HepG2 (cell line): Measurements from ENCODE around the gene CXCR4. TPM values are rescaled to one million over a fixed set of nuclear protein-coding genes. Genes with fewer than 3 reads are reported as not detected.
A peak's percentile ranks its signal among the peaks of the same experiment; 100 is the strongest.

Source experiments
- ATAC-seq: fragments of 200-7000 bp; cut with Tn5 transposase; 3 replicates; pipeline ENCODE4 v1.9.1; 2020; ENCODE audit warnings: mild to moderate bottlenecking, moderate library complexity
- Bru-seq: library from RNA; stranded (reverse); fragments of 400-500 nt; gene quantifications from one replicate; lab custom pipeline; 2021; lab: Mats Ljungman, UMichigan
- BruChase-seq, 2 experiments: library from RNA; stranded (reverse); fragments of 400-500 nt; gene quantifications; one replicate each; lab custom pipeline; 2021; lab: Mats Ljungman, UMichigan
- BruUV-seq: library from RNA; stranded (reverse); fragments of 400-500 nt; replicated peaks from 2 replicates; lab custom pipeline; 2021; lab: Mats Ljungman, UMichigan
- CTCF ChIA-PET: fragments of 300-600 bp; formaldehyde crosslinking; extraction: SDS; loops from one replicate; lab custom pipeline; 2021; ENCODE audit warnings: low total read pairs, inconsistent platforms, low intra/inter-chr PET ratio; lab: Yijun Ruan, JAX
- POLR2A ChIA-PET: fragments of 350-600 bp; sonication (Branson Sonifier 250); formaldehyde crosslinking; loops from one replicate; lab custom pipeline; 2020; ENCODE audit warnings: antibody characterized with exemption, inconsistent platforms; lab: Yijun Ruan, JAX
- DNase-seq: peaks from one replicate; pipeline ENCODE4 v3.0.0-alpha.2; 2015; ENCODE audit warnings: low spot score
- FAIRE-seq: peaks from 3 replicates; lab custom pipeline; 2011; peaks lifted over from hg19 to GRCh38; lab: Jason Lieb, UNC
- H2AFZ ChIP-seq: one replicate; pipeline ENCODE4 v1.6.1; 2011; ENCODE audit warnings: low read length, inconsistent platforms
- H3K27ac ChIP-seq: fragments of 300-600 bp; 3 replicates; pipeline ENCODE4 v1.8.0; 2011; ENCODE audit warnings: mixed run types, mild to moderate bottlenecking, mixed read lengths, low read length, inconsistent platforms; ENCODE audit not compliant: insufficient read depth; ENCODE audit errors: extremely low read length
- H3K27me3 ChIP-seq, 2 experiments: fragments of 200-600 bp in 1 of 2; 2 replicates in 1 of 2; 3 replicates in 1 of 2; pipeline versions ENCODE4 v1.6.0 to v1.8.0; 2011; ENCODE audit warnings: low read length in 2 of 2, mild to moderate bottlenecking in 2 of 2, moderate library complexity in 2 of 2, inconsistent platforms in 1 of 2; ENCODE audit not compliant: insufficient read depth in 2 of 2, control insufficient read depth in 1 of 2
- H3K36me3 ChIP-seq, 2 experiments: fragments of 200-600 bp in 1 of 2; replicated peaks in 1 of 2; 2 replicates in 1 of 2; 3 replicates in 1 of 2; pipeline versions ENCODE4 v1.5.1 to v1.8.0; 2011; ENCODE audit warnings: low read length in 2 of 2, inconsistent platforms in 1 of 2; ENCODE audit not compliant: insufficient read depth in 2 of 2, control insufficient read depth in 1 of 2
- H3K4me1 ChIP-seq: 2 replicates; pipeline ENCODE4 v1.5.1; 2012; ENCODE audit warnings: low read length, inconsistent platforms; ENCODE audit not compliant: insufficient read depth
- H3K4me2 ChIP-seq: 2 replicates; pipeline ENCODE4 v1.6.0; 2011; ENCODE audit warnings: low read depth, low read length, inconsistent platforms
- H3K4me3 ChIP-seq, 3 experiments: fragments of 200-600 bp in 1 of 3; sonication (generic), shearing (Covaris generic) in 1 of 3; replicated peaks in 1 of 3; 2 replicates each; pipeline ENCODE4 v1.5.1; 2011 to 2016; ENCODE audit warnings: low read length in 3 of 3, inconsistent platforms in 2 of 3, low read depth in 2 of 3, mild to moderate bottlenecking in 2 of 3, control low read depth in 1 of 3, mixed read lengths in 1 of 3; ENCODE audit not compliant: insufficient read depth in 1 of 3
- H3K79me2 ChIP-seq: one replicate; pipeline ENCODE4 v1.6.1; 2011; ENCODE audit warnings: low read length, inconsistent platforms; ENCODE audit not compliant: insufficient read depth
- H3K9ac ChIP-seq: 2 replicates; pipeline ENCODE4 v1.6.0; 2011; ENCODE audit warnings: mild to moderate bottlenecking, low read depth, low read length, inconsistent platforms; ENCODE audit not compliant: insufficient read depth
- H3K9me3 ChIP-seq: 2 replicates; pipeline ENCODE4 v1.5.1; 2012; ENCODE audit warnings: mild to moderate bottlenecking, low read length
- H4K20me1 ChIP-seq: 2 replicates; pipeline ENCODE4 v1.6.0; 2011; ENCODE audit warnings: inconsistent platforms, mild to moderate bottlenecking, low read length, moderate library complexity; ENCODE audit not compliant: insufficient read depth
- CBFB ChIP-seq: sonication (generic); formaldehyde crosslinking; IDR thresholded peaks from 2 replicates; pipeline ENCODE4 v1.4.0; 2020; ENCODE audit warnings: missing genetic modification reagents
- CEBPG ChIP-seq: IDR thresholded peaks from 2 replicates; pipeline ENCODE4 v1.6.1; 2016
- CREB1 ChIP-seq, 2 experiments: fragments of 450-650 bp in 1 of 2; IDR thresholded peaks; 2 replicates each; pipeline ENCODE4 v1.6.1; 2016 to 2017; ENCODE audit warnings: control low read depth in 1 of 2, mild to moderate bottlenecking in 1 of 2, missing compliant biosample characterization in 1 of 2, missing genetic modification characterization in 1 of 2
- DMAP1 ChIP-seq: IDR thresholded peaks from 2 replicates; pipeline ENCODE4 v1.6.1; 2016
- ELF3 ChIP-seq: IDR thresholded peaks from 2 replicates; pipeline ENCODE4 v1.6.1; 2016; ENCODE audit warnings: missing genetic modification reagents, missing compliant biosample characterization
- EZH2 ChIP-seq: conservative IDR thresholded peaks from 2 replicates; pipeline ENCODE4 v1.6.1; 2012; ENCODE audit warnings: mild to moderate bottlenecking, low read depth, low read length, moderate library complexity
- RAD51 ChIP-seq: fragments of 450-650 bp; IDR thresholded peaks from 2 replicates; pipeline ENCODE4 v1.6.1; 2016; ENCODE audit warnings: borderline replicate concordance
- ZNF451 ChIP-seq: sonication (generic); formaldehyde crosslinking; IDR thresholded peaks from 2 replicates; pipeline ENCODE4 v1.5.0; 2020; ENCODE audit warnings: mild to moderate bottlenecking, missing genetic modification reagents
- ZNF800 ChIP-seq: sonication (generic); formaldehyde crosslinking; IDR thresholded peaks from 2 replicates; pipeline ENCODE4 v1.4.0; 2020; ENCODE audit warnings: missing genetic modification reagents
- WGBS: methylation state at CpG from one replicate; pipeline ENCODE4 v1.1.6; 2017; ENCODE audit warnings: low lambda C conversion rate; 5-methylcytosine and 5-hydroxymethylcytosine counted together
- in situ Hi-C: cut with HindIII; loops from 2 replicates; pipeline ENCODE4 v1.10.0; 2017; ENCODE audit warnings: low pct_unique_long_range_greater_than_20kb; ENCODE audit not compliant: extremely low pct_ligation_motif_present
- intact Hi-C: fragments of 100-400 bp; cut with micrococcal nuclease; formaldehyde crosslinking; loops from one replicate; pipeline ENCODE4 v1.10.0; 2022; ENCODE audit not compliant: unreplicated experiment
- long read RNA-seq, 2 experiments: library from RNA in 1 of 2; library from polyadenylated mRNA in 1 of 2; stranded (forward) in 1 of 2; unstranded in 1 of 2; transcript quantifications; one replicate each; pipeline ENCODE4 v2.0.0, GENCODE V29; 2019 to 2022
- polyA minus RNA-seq, 3 experiments: library from RNA; depleted of rRNA, polyadenylated mRNA; stranded (reverse); fragments of >200 nt; gene quantifications; 2 replicates each; pipeline ENCODE4 v1.2.3, GENCODE V29; 2011; ENCODE audit warnings: low replicate concordance in 1 of 3
- polyA plus RNA-seq, 8 experiments: library from polyadenylated mRNA; depleted of rRNA in 3 of 8; stranded (reverse) in 7 of 8; unstranded in 1 of 8; fragments of >200 nt; fragmentation: Illumina TruSeq in 4 of 8; extraction: Trizol in 4 of 8; gene quantifications; 2 replicates each; pipeline versions ENCODE4 v1.2.1 to v1.2.3, GENCODE V29; 2011 to 2016; ENCODE audit warnings: low read depth in 4 of 8, missing spikeins in 1 of 8, mixed read lengths in 1 of 8; ENCODE audit not compliant: insufficient read depth in 1 of 8
- total RNA-seq, 5 experiments: library from RNA; depleted of rRNA; stranded (reverse); fragments of >200 nt; fragmentation: Illumina TruSeq; extraction: Trizol; gene quantifications; 2 replicates each; pipeline ENCODE4 v1.2.3, GENCODE V29; 2016; ENCODE audit warnings: low read depth in 1 of 5

CXCR4 gene
- total RNA-seq (2016; rRNA removed; fragmentation: Illumina TruSeq; extraction: Trizol), result 0.29 and 0.55 TPM in 2 replicates
- total RNA-seq (2016; cell fraction: cytosol; rRNA removed; fragmentation: Illumina TruSeq; extraction: Trizol; ENCODE audit: low read depth), result 0.18 TPM in 1 of 2 replicates, not detected in the other
- 0.13 and 0.50 TPM in 2 replicates for total RNA-seq (2016; cell fraction: insoluble cytoplasmic fraction; rRNA removed; fragmentation: Illumina TruSeq; extraction: Trizol)
- 0.31 and 0.43 TPM in 2 replicates for total RNA-seq (2016; cell fraction: membrane; rRNA removed; fragmentation: Illumina TruSeq; extraction: Trizol)
- 0.34 and 0.37 TPM in 2 replicates for total RNA-seq (2016; cell fraction: nucleus; rRNA removed; fragmentation: Illumina TruSeq; extraction: Trizol)
- polyA plus RNA-seq (2011; rRNA removed), result 0.34 and 0.69 TPM in 2 replicates
- 0.49 and 0.50 TPM in 2 replicates for polyA plus RNA-seq (2011; cell fraction: cytosol; rRNA removed)
- 0.32 and 0.36 TPM in 2 replicates for polyA plus RNA-seq (2011; cell fraction: nucleus; rRNA removed)
- 0.12 and 0.47 TPM in 2 replicates for polyA plus RNA-seq (2012)
- polyA plus RNA-seq (2016; cell fraction: cytosol; fragmentation: Illumina TruSeq; extraction: Trizol; ENCODE audit: low read depth), result 0.08 TPM in 1 of 2 replicates, not detected in the other
- polyA plus RNA-seq (2016; cell fraction: insoluble cytoplasmic fraction; fragmentation: Illumina TruSeq; extraction: Trizol; ENCODE audit: low read depth), result 0.19 and 0.26 TPM in 2 replicates
- polyA plus RNA-seq (2016; cell fraction: membrane; fragmentation: Illumina TruSeq; extraction: Trizol; ENCODE audit: low read depth), result not detected in 2 replicates
- 0.74 and 1.00 TPM in 2 replicates for polyA plus RNA-seq (2016; cell fraction: nucleus; fragmentation: Illumina TruSeq; extraction: Trizol; ENCODE audit: insufficient read depth, low read depth)
- polyA minus RNA-seq (2011; rRNA and poly(A)+ RNA removed; ENCODE audit: low replicate concordance), result 1.2 and 180 TPM in 2 replicates
- polyA minus RNA-seq (2011; cell fraction: cytosol; rRNA and poly(A)+ RNA removed), result not detected in 2 replicates
- 0.39 TPM in 1 of 2 replicates, not detected in the other for polyA minus RNA-seq (2011; cell fraction: nucleus; rRNA and poly(A)+ RNA removed)
- Bru-seq, nascent RNA, result percentile 25 among the genes with signal in this experiment
- BruChase-seq, experiment 1, labeled RNA remaining after a 6-hour chase, result percentile 28 among the genes with signal in this experiment
- percentile 44 among the genes with signal in this experiment for BruChase-seq, experiment 2, labeled RNA remaining after a 2-hour chase
- long read RNA-seq, experiment 1, result 0 reads
- long read RNA-seq, experiment 2, result 0 reads

- ChIA-PET POLR2A (no interaction called here), CTCF (no interaction called here)
- in situ Hi-C loops (no loop called here), intact Hi-C loops (no loop called here)
- H2AFZ ChIP-seq, result no peak within 1 kb of the TSS
- no peaks in the 10 kb centered on the region for H3K9me3 ChIP-seq
- DNase-seq (no peak), FAIRE-seq (no peak), ATAC-seq (peak; percentile 61)
- TF ChIP-seq CBFB (CRISPR knock-in tag), result no peak
- TF ChIP-seq CREB1 (IDR thresholded peaks at IDR 0.05), result no peak
- no peak for TF ChIP-seq CREB1 (CRISPR knock-in tag; IDR thresholded peaks at IDR 0.05)
- peak; percentile 37; the same call in 1 of the 2 replicates for TF ChIP-seq ZNF800 (CRISPR knock-in tag)
- TF ChIP-seq RAD51, result no peak
- TF ChIP-seq EZH2, result 0 out of 2 replicates have a peak, but pooled peaks have one; percentile 65
- TF ChIP-seq CEBPG (CRISPR knock-in tag), result no peak
- no peak for TF ChIP-seq ELF3 (CRISPR knock-in tag)
- TF ChIP-seq ZNF451 (CRISPR knock-in tag), result no peak
- TF ChIP-seq DMAP1 (CRISPR knock-in tag), result no peak
- WGBS, result 13% methylated on average over 50 of the region's 50 CpGs
- H3K27ac ChIP-seq, result no peak within 1 kb of the TSS
- no peaks in the 10 kb centered on the region for H3K36me3 ChIP-seq
- no peaks in the 10 kb centered on the region for H4K20me1 ChIP-seq
- no TSS peak for BruUV-seq
- peaks cover 0 to 62% of the 10 kb centered on the region in 2 experiments; a peak in 4 of 5 replicates for H3K27me3 ChIP-seq
- H3K9ac ChIP-seq, result no peak within 1 kb of the TSS
- peak within 1 kb of the TSS; percentile 39 to 58 (median 39); a peak in 5 of 6 replicates for H3K4me3 ChIP-seq
- peaks cover 8% of the 10 kb centered on the region; the same call in 1 of the 2 replicates for H3K4me1 ChIP-seq
- no peaks in the 10 kb centered on the region for H3K79me2 ChIP-seq
- H3K4me2 ChIP-seq, result peak within 1 kb of the TSS; percentile 69
Measured at GRCh38 chr2:136117909-136118818, at the start of gene CXCR4. TSS of gene CXCR4 (minus strand) at chr2:136118149. CDS start at chr2:136118060, 89 bp downstream.
